HL-60 (cell line): ENCODE results near the gene SAMSN1.
"Not testable (repeated sequence)": the region's sequence is repeated elsewhere in the genome, so short reads cannot be mapped to it uniquely, and the experiment has no call there.

Experiments
- CTCF ChIP-seq: IDR thresholded peaks from one replicate; pipeline ENCODE4 v1.5.1; 2011; ENCODE audit warnings: low read length, control low read depth, inconsistent platforms; ENCODE audit not compliant: insufficient read depth
- GABPA ChIP-seq: IDR thresholded peaks from 2 replicates; pipeline ENCODE4 v1.6.1; 2012; ENCODE audit warnings: low read depth

GRCh38 chr21:14494181-14494580 lies 51.9 kb downstream of the SAMSN1 start:
- TF ChIP-seq GABPA, CTCF: not testable (repeated sequence)
